Breast epithelium (tissue), 4 donors: ENCODE data around the gene OR4N5. TPM values are rescaled to one million over a fixed set of nuclear protein-coding genes. Genes with fewer than 3 reads are reported as not detected.
"Not testable (repeated sequence)": the region's sequence is repeated elsewhere in the genome, so short reads cannot be mapped to it uniquely, and the experiment has no call there.

Experiments used
- DNase-seq, 2 donors: peaks; one replicate each; pipeline ENCODE4 v3.0.0-alpha.2; 2019; ENCODE audit warnings: low spot score in 2 of 2
- H3K27ac ChIP-seq, 2 donors: fragments of 200-600 bp; sonication (generic) in 1 of 2; one replicate each; pipeline ENCODE4 v1.5.1; 2016 to 2019; ENCODE audit warnings: mild to moderate bottlenecking in 1 of 2
- H3K27me3 ChIP-seq, 2 donors: fragments of 200-600 bp; sonication (generic) in 1 of 2; one replicate each; pipeline versions ENCODE4 v1.5.1 to v1.6.0; 2017 to 2019; ENCODE audit warnings: control low read depth in 1 of 2, mild to moderate bottlenecking in 1 of 2
- H3K36me3 ChIP-seq: fragments of 200-600 bp; one replicate; pipeline ENCODE4 v1.5.1; 2019
- H3K4me1 ChIP-seq, 2 donors: fragments of 200-600 bp; sonication (generic); one replicate each; pipeline ENCODE4 v1.5.1; 2016 to 2019; ENCODE audit warnings: control low read depth in 1 of 2
- H3K4me3 ChIP-seq, 3 donors: fragments of 200-600 bp; sonication (generic); 1 replicate in 2 of 3; 2 replicates in 1 of 3; pipeline ENCODE4 v1.5.1; 2016 to 2019; ENCODE audit warnings: mild to moderate bottlenecking in 3 of 3, moderate library complexity in 2 of 3
- H3K9me3 ChIP-seq, 2 donors: fragments of 200-600 bp; sonication (generic) in 1 of 2; one replicate each; pipeline ENCODE4 v1.5.1; 2016 to 2019; ENCODE audit warnings: control low read depth in 1 of 2
- POLR2A ChIP-seq: fragments of 450-650 bp; IDR thresholded peaks from one replicate; pipeline ENCODE4 v1.6.1; 2016; ENCODE audit warnings: antibody characterized with exemption, mild to moderate bottlenecking, moderate library complexity
- POLR2AphosphoS5 ChIP-seq, 3 donors: sonication (generic); formaldehyde crosslinking; IDR thresholded peaks; one replicate each; pipeline ENCODE4 v1.6.1; 2017; ENCODE audit warnings: antibody characterized with exemption in 3 of 3
- intact Hi-C: fragments of 100-400 bp; cut with DNase I; formaldehyde crosslinking; loops from one replicate; pipeline ENCODE4 v1.15.1; 2023; ENCODE audit warnings: low total_unique reads
- total RNA-seq, 3 donors: library from RNA; depleted of rRNA; stranded (reverse); fragments of >200 nt; gene quantifications; one replicate each; pipeline ENCODE4 v1.1.0, GENCODE V29; 2016
- TF ChIP-seq, protein P1 (sequence below), 3 donors: fragments of 450-650 bp; IDR thresholded peaks; one replicate each; pipeline ENCODE4 v1.5.1; 2016 to 2017; ENCODE audit warnings: antibody characterized with exemption in 3 of 3, mild to moderate bottlenecking in 3 of 3, moderate library complexity in 3 of 3

The OR4N5 gene, protein sequence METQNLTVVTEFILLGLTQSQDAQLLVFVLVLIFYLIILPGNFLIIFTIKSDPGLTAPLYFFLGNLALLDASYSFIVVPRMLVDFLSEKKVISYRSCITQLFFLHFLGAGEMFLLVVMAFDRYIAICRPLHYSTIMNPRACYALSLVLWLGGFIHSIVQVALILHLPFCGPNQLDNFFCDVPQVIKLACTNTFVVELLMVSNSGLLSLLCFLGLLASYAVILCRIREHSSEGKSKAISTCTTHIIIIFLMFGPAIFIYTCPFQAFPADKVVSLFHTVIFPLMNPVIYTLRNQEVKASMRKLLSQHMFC
- total RNA-seq = not detected

DNA sequence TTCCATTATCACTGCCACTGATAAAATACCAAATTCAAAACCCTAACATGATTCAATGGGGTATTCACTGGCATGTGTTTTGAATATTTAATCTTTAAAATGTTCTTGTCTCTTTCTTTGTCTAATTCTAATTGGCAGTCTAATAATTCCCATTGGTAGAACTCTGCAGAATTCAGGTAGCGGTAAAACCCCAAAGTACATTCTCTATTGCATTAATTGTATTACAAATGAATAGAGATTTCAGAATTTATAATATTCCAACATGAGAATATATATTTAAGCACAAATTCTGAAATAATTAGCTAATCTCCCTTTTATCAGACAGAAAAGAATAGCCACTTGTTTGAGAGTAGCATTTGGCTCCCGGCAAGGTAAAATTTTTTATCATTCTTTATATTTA is at the start of gene OR4N5:
Gene OR4N5 (plus strand): TSS at position 301 of the 400 bp plus-strand sequence. CDS start 4,916 bp downstream, outside the sequence.
- Histone ChIP-seq H3K27me3 (no peaks in the 10 kb centered on the region), H3K27ac (no peak within 1 kb of the TSS), H3K4me3 (no peak within 1 kb of the TSS), H3K4me1 (no peaks in the 10 kb centered on the region), H3K36me3 (no peaks in the 10 kb centered on the region), H3K9me3 (no peaks in the 10 kb centered on the region)
- DNase-seq = no peak
- TF ChIP-seq POLR2AphosphoS5 (IDR thresholded peaks at IDR 0.05) (no peak), POLR2A (no peak)
- TF ChIP-seq, protein P1, sequence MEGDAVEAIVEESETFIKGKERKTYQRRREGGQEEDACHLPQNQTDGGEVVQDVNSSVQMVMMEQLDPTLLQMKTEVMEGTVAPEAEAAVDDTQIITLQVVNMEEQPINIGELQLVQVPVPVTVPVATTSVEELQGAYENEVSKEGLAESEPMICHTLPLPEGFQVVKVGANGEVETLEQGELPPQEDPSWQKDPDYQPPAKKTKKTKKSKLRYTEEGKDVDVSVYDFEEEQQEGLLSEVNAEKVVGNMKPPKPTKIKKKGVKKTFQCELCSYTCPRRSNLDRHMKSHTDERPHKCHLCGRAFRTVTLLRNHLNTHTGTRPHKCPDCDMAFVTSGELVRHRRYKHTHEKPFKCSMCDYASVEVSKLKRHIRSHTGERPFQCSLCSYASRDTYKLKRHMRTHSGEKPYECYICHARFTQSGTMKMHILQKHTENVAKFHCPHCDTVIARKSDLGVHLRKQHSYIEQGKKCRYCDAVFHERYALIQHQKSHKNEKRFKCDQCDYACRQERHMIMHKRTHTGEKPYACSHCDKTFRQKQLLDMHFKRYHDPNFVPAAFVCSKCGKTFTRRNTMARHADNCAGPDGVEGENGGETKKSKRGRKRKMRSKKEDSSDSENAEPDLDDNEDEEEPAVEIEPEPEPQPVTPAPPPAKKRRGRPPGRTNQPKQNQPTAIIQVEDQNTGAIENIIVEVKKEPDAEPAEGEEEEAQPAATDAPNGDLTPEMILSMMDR (IDR thresholded peaks at IDR 0.05) = no peak
- intact Hi-C loops = no loop called here

DNA sequence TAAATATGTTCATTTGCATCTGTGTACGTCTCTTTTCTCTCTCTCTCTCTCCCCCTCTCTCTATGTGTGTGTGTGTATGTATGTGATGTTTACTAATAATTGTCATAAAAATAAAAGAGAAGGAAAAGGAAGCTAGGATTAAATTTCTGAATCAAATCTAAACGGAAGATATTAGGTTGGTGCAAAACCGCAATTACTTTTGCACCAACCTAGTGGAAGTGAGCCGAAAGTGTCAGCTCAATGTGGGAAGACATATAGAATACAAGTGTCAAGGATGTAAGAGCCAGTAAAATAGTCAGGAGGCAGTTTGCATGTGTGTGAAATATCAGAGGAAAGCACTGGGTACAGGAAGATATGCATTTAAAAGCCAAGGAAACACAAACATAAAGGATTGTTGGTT is 46.6 kb upstream of the OR4N5 start:
- no peak for DNase-seq
- intact Hi-C loops = no loop called here
- H3K4me1 ChIP-seq = no peaks in the 10 kb centered on the region
- TF ChIP-seq POLR2AphosphoS5 (IDR thresholded peaks at IDR 0.05) (no peak), POLR2A (no peak)
- TF ChIP-seq, protein P1 (IDR thresholded peaks at IDR 0.05) = no peak
- H3K9me3 ChIP-seq = peaks cover 0 to 9% of the 10 kb centered on the region in 2 donors
- no peaks in the 10 kb centered on the region for H3K27me3 ChIP-seq
- no peak overlapping the region for H3K27ac ChIP-seq
- H3K36me3 ChIP-seq = no peaks in the 10 kb centered on the region
- no peak overlapping the region for H3K4me3 ChIP-seq

DNA sequence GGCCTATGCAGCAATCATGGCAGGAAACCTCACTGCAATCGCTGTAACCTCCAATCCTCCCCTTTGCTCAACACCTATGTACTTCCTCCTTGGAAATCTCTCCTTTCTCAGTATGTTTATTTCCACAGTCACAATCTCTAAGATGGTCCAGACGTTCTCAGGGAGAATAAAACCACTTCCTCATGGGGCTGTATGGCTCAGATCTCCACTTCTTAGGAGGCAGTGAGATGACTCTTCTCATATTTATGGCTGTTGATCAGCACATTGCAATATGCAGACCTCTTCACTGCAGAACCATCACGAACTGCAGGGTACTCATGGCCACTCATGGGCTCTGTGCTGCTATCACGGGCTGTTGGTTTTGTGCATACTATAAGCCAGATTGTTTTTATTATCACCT is 45.2 kb upstream of the OR4N5 start:
- Histone ChIP-seq H3K4me1 (no peaks in the 10 kb centered on the region), H3K9me3 (peaks cover 0 to 9% of the 10 kb centered on the region in 2 donors), H3K4me3 (no peak overlapping the region), H3K27ac (no peak overlapping the region), H3K27me3 (no peaks in the 10 kb centered on the region), H3K36me3 (no peaks in the 10 kb centered on the region)
- TF ChIP-seq POLR2AphosphoS5 (IDR thresholded peaks at IDR 0.05) (no peak), POLR2A (no peak)
- TF ChIP-seq, protein P1 (IDR thresholded peaks at IDR 0.05) = no peak
- intact Hi-C loops = no loop called here
- DNase-seq = no peak

DNA sequence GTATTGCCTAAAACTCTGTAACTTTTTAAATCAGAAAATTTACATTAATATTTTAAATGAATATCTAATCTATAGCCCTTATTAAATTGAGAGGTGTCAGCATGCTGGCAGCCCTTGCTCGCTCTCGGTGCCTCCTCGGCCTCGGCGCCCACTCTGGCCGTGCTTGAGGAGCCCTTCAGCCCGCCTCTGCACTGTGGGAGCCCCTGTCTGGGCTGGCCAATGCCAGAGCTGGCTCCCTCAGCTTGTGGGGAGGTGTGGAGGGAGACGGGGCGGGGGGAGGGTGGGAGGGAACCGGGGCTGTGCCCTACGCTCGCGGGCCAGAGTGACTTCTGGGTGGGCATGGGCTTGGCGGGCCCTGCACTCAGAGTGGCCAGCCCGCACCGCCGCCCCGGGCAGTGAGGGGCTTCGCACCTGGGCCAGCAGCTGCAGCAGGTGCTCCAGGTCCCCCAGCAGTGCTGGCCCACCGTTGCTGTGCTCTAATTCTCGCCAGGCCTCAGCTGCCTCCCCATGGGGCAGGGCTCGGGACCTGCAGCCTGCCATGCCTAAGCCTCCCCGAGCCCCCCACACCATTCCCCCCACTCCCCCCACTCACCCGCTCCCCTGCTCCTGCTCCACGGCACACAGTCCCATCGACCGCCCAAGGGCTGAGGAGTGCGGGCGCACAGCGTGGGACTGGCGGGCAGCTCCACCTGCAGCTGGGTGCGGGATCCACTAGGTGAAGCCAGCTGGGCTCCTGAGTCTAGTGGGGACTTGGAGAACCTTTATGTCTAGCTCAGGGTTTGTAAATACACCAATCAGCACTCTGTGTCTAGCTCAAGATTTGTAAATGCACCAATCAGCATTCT is 39.5 kb upstream of the OR4N5 start:
- H3K9me3 ChIP-seq, H3K4me1 ChIP-seq, H3K27ac ChIP-seq, H3K4me3 ChIP-seq, DNase-seq, H3K27me3 ChIP-seq, H3K36me3 ChIP-seq, intact Hi-C loops: not testable (repeated sequence)

DNA sequence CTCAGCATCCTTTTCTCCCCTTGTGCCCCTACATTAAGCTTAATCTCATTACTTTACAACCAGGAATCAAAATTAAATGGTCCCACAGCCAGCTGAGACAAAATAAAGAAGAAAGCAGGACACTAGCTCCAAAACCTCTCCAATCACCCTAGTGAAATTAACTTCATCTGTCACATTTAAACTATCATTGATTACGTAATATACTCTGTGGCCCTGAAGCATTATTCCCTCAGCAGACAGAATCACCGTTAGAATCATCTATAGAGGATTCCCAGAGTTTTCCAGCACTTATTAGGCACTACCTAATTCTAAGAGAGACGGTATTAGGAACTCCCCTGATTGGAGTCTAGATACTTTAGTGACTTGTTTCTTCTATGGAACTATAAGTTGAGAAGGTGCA is 28.2 kb upstream of the OR4N5 start, which contains the start of gene OR4K17:
Gene OR4K17 (plus strand): TSS at position 302 of the 400 bp plus-strand sequence. CDS start 6,761 bp downstream, outside the sequence.
- no peak for TF ChIP-seq POLR2A
- TF ChIP-seq, protein P1 (IDR thresholded peaks at IDR 0.05) = no peak
- Histone ChIP-seq H3K4me1 (no peaks in the 10 kb centered on the region), H3K27ac (no peak within 1 kb of the TSS), H3K27me3 (no peaks in the 10 kb centered on the region), H3K9me3 (no peaks in the 10 kb centered on the region), H3K36me3 (no peaks in the 10 kb centered on the region), H3K4me3 (no peak within 1 kb of the TSS)
- DNase-seq = no peak
- intact Hi-C loops = no loop called here
